HepG2 (cell line): Measurements from ENCODE around the gene SFTPA2. TPM values are rescaled to one million over a fixed set of nuclear protein-coding genes. Genes with fewer than 3 reads are reported as not detected.
A peak's percentile ranks its signal among the peaks of the same experiment; 100 is the strongest.
"Not testable (repeated sequence)": the region's sequence is repeated elsewhere in the genome, so short reads cannot be mapped to it uniquely, and the experiment has no call there.

Experiments used
- ATAC-seq: fragments of 200-7000 bp; cut with Tn5 transposase; 3 replicates; pipeline ENCODE4 v1.9.1; 2020; ENCODE audit warnings: mild to moderate bottlenecking, moderate library complexity
- BruUV-seq: library from RNA; stranded (reverse); fragments of 400-500 nt; replicated peaks from 2 replicates; lab custom pipeline; 2021; lab: Mats Ljungman, UMichigan
- CTCF ChIA-PET: fragments of 300-600 bp; formaldehyde crosslinking; extraction: SDS; loops from one replicate; lab custom pipeline; 2021; ENCODE audit warnings: low total read pairs, inconsistent platforms, low intra/inter-chr PET ratio; lab: Yijun Ruan, JAX
- POLR2A ChIA-PET: fragments of 350-600 bp; sonication (Branson Sonifier 250); formaldehyde crosslinking; loops from one replicate; lab custom pipeline; 2020; ENCODE audit warnings: antibody characterized with exemption, inconsistent platforms; lab: Yijun Ruan, JAX
- DNase-seq: peaks from one replicate; pipeline ENCODE4 v3.0.0-alpha.2; 2015; ENCODE audit warnings: low spot score
- FAIRE-seq: peaks from 3 replicates; lab custom pipeline; 2011; peaks lifted over from hg19 to GRCh38; lab: Jason Lieb, UNC
- H2AFZ ChIP-seq: one replicate; pipeline ENCODE4 v1.6.1; 2011; ENCODE audit warnings: low read length, inconsistent platforms
- H3K27ac ChIP-seq: fragments of 300-600 bp; 3 replicates; pipeline ENCODE4 v1.8.0; 2011; ENCODE audit warnings: mixed run types, mild to moderate bottlenecking, mixed read lengths, low read length, inconsistent platforms; ENCODE audit not compliant: insufficient read depth; ENCODE audit errors: extremely low read length
- H3K27me3 ChIP-seq, 2 experiments: fragments of 200-600 bp in 1 of 2; 2 replicates in 1 of 2; 3 replicates in 1 of 2; pipeline versions ENCODE4 v1.6.0 to v1.8.0; 2011; ENCODE audit warnings: low read length in 2 of 2, mild to moderate bottlenecking in 2 of 2, moderate library complexity in 2 of 2, inconsistent platforms in 1 of 2; ENCODE audit not compliant: insufficient read depth in 2 of 2, control insufficient read depth in 1 of 2
- H3K36me3 ChIP-seq, 2 experiments: fragments of 200-600 bp in 1 of 2; replicated peaks in 1 of 2; 2 replicates in 1 of 2; 3 replicates in 1 of 2; pipeline versions ENCODE4 v1.5.1 to v1.8.0; 2011; ENCODE audit warnings: low read length in 2 of 2, inconsistent platforms in 1 of 2; ENCODE audit not compliant: insufficient read depth in 2 of 2, control insufficient read depth in 1 of 2
- H3K4me1 ChIP-seq: 2 replicates; pipeline ENCODE4 v1.5.1; 2012; ENCODE audit warnings: low read length, inconsistent platforms; ENCODE audit not compliant: insufficient read depth
- H3K4me2 ChIP-seq: 2 replicates; pipeline ENCODE4 v1.6.0; 2011; ENCODE audit warnings: low read depth, low read length, inconsistent platforms
- H3K4me3 ChIP-seq, 3 experiments: fragments of 200-600 bp in 1 of 3; sonication (generic), shearing (Covaris generic) in 1 of 3; replicated peaks in 1 of 3; 2 replicates each; pipeline ENCODE4 v1.5.1; 2011 to 2016; ENCODE audit warnings: low read length in 3 of 3, inconsistent platforms in 2 of 3, low read depth in 2 of 3, mild to moderate bottlenecking in 2 of 3, control low read depth in 1 of 3, mixed read lengths in 1 of 3; ENCODE audit not compliant: insufficient read depth in 1 of 3
- H3K79me2 ChIP-seq: one replicate; pipeline ENCODE4 v1.6.1; 2011; ENCODE audit warnings: low read length, inconsistent platforms; ENCODE audit not compliant: insufficient read depth
- H3K9ac ChIP-seq: 2 replicates; pipeline ENCODE4 v1.6.0; 2011; ENCODE audit warnings: mild to moderate bottlenecking, low read depth, low read length, inconsistent platforms; ENCODE audit not compliant: insufficient read depth
- H3K9me3 ChIP-seq: 2 replicates; pipeline ENCODE4 v1.5.1; 2012; ENCODE audit warnings: mild to moderate bottlenecking, low read length
- H4K20me1 ChIP-seq: 2 replicates; pipeline ENCODE4 v1.6.0; 2011; ENCODE audit warnings: inconsistent platforms, mild to moderate bottlenecking, low read length, moderate library complexity; ENCODE audit not compliant: insufficient read depth
- ATF7 ChIP-seq, 2 experiments: fragments of 450-650 bp in 1 of 2; sonication (generic) in 1 of 2; formaldehyde crosslinking in 1 of 2; IDR thresholded peaks; 2 replicates each; pipeline versions ENCODE4 v1.4.0 to v1.6.1; 2016 to 2020; ENCODE audit warnings: antibody characterized with exemption in 1 of 2, mild to moderate bottlenecking in 1 of 2, missing genetic modification reagents in 1 of 2
- CREB1 ChIP-seq, 2 experiments: fragments of 450-650 bp in 1 of 2; IDR thresholded peaks; 2 replicates each; pipeline ENCODE4 v1.6.1; 2016 to 2017; ENCODE audit warnings: control low read depth in 1 of 2, mild to moderate bottlenecking in 1 of 2, missing compliant biosample characterization in 1 of 2, missing genetic modification characterization in 1 of 2
- WGBS: methylation state at CpG from one replicate; pipeline ENCODE4 v1.1.6; 2017; ENCODE audit warnings: low lambda C conversion rate; 5-methylcytosine and 5-hydroxymethylcytosine counted together
- in situ Hi-C: cut with HindIII; loops from 2 replicates; pipeline ENCODE4 v1.10.0; 2017; ENCODE audit warnings: low pct_unique_long_range_greater_than_20kb; ENCODE audit not compliant: extremely low pct_ligation_motif_present
- intact Hi-C: fragments of 100-400 bp; cut with micrococcal nuclease; formaldehyde crosslinking; loops from one replicate; pipeline ENCODE4 v1.10.0; 2022; ENCODE audit not compliant: unreplicated experiment
- polyA plus RNA-seq, 8 experiments: library from polyadenylated mRNA; depleted of rRNA in 3 of 8; stranded (reverse) in 7 of 8; unstranded in 1 of 8; fragments of >200 nt; fragmentation: Illumina TruSeq in 4 of 8; extraction: Trizol in 4 of 8; gene quantifications; 2 replicates each; pipeline versions ENCODE4 v1.2.1 to v1.2.3, GENCODE V29; 2011 to 2016; ENCODE audit warnings: low read depth in 4 of 8, missing spikeins in 1 of 8, mixed read lengths in 1 of 8; ENCODE audit not compliant: insufficient read depth in 1 of 8
- total RNA-seq, 5 experiments: library from RNA; depleted of rRNA; stranded (reverse); fragments of >200 nt; fragmentation: Illumina TruSeq; extraction: Trizol; gene quantifications; 2 replicates each; pipeline ENCODE4 v1.2.3, GENCODE V29; 2016; ENCODE audit warnings: low read depth in 1 of 5

SFTPA2 gene
- total and polyA plus RNA-seq, 2 of the 13 experiments (the other 11 are each of a cell fraction or from before 2014, with no cell fraction given): 0.04 TPM; not detected in 1

GRCh38 chr10:79528261-79528660, 31.9 kb downstream of the SFTPA2 start:
- H3K9ac ChIP-seq, POLR2A ChIA-PET: not testable (repeated sequence)

GRCh38 chr10:79525049-79525710, 35.0 kb downstream of the SFTPA2 start:
- FAIRE-seq, ATAC-seq, H3K9me3 ChIP-seq, H3K9ac ChIP-seq, H4K20me1 ChIP-seq, H3K4me3 ChIP-seq, BruUV-seq, H3K36me3 ChIP-seq, H3K27me3 ChIP-seq, DNase-seq, H2AFZ ChIP-seq, CTCF ChIA-PET, H3K4me1 ChIP-seq, POLR2A ChIA-PET, H3K79me2 ChIP-seq, H3K27ac ChIP-seq, intact Hi-C loops, H3K4me2 ChIP-seq, in situ Hi-C loops: not testable (repeated sequence)
- WGBS: 27% methylated on average over 5 of the region's 8 CpGs

More at GRCh38 chr10:79528261-79528660, 31.9 kb downstream of the SFTPA2 start:
- intact Hi-C loops; H3K27me3 ChIP-seq; H3K27ac ChIP-seq; TF ChIP-seq ATF7, CREB1 (CRISPR knock-in tag; IDR thresholded peaks at IDR 0.05): not testable (repeated sequence)
- TF ChIP-seq ATF7 (IDR thresholded peaks at IDR 0.05) (peak; percentile 92), CREB1 (IDR thresholded peaks at IDR 0.05) (peak; percentile 81)
- TF ChIP-seq, all 625 proteins: peak for 2; not testable (repeated sequence) for 623
- in situ Hi-C loops, H2AFZ ChIP-seq, H4K20me1 ChIP-seq, H3K4me2 ChIP-seq, ATAC-seq, H3K9me3 ChIP-seq, H3K4me3 ChIP-seq, H3K4me1 ChIP-seq, BruUV-seq, FAIRE-seq, DNase-seq, H3K79me2 ChIP-seq, CTCF ChIA-PET, H3K36me3 ChIP-seq: not testable (repeated sequence)
- WGBS: 27% methylated on average over 4 of the region's 4 CpGs
